GM04504 (cell line): ENCODE measurements around the gene RAD18.

Source experiments
- DNase-seq: peaks from one replicate; pipeline ENCODE4 v3.0.0-alpha.2; 2012; ENCODE audit warnings: low read depth

Gene RAD18

GRCh38 chr3:8864402-8865350 is 98.6 kb downstream of the RAD18 start:
- DNase-seq = no peak

GRCh38 chr3:8863891-8864290 is 99.4 kb downstream of the RAD18 start:
- no peak for DNase-seq

DNA sequence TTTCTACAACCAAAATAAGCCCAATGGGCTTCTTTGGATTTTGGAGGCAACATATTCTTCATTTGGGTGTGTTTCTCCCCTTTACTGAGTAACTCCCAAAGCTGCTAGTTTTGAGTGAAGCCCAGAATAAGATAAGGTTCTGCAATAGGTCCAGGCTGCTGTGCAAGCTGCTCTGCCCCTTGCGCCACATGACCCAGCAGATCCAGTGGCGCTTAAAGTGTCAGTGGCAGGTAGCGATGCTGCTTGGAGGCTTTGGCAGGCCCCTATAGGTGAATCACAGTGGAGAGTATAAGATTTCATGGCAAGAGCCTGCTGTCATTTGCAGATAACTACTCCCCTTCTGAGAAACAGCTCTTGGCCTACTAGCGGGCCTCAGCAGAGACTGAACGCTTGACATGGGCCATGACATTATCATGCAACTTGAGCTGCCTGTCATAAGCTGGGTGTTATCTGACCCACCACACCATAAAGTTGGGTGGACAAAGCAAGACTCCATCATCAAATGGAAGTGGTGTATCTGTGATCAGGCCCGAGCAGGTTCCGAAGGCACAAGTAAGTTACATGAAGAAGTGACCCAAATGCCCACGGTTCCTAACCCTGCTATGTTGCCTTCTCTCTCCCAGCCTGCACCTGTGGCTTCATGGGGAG is 105.4 kb downstream of the RAD18 start:
- DNase-seq = no peak

DNA sequence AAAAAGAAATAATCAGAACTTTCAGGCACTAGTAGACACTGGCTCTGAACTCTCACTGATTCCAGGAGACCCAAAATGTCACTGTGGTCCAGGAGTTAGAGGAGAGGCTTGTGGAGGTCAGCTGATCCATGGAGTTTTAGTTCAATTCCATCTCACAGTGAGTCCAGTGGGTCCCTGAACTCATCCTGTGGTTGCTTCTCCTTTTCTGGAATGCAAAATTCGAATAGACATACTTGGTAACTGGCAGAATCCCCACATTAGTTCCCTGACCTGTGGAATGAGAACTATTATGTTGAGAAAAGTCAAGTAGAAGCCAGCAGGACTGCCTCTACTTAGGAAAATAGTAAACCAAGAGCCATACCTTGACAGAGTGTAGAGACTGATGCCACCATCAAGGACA is 106.6 kb downstream of the RAD18 start:
- DNase-seq = peak; percentile 42

DNA sequence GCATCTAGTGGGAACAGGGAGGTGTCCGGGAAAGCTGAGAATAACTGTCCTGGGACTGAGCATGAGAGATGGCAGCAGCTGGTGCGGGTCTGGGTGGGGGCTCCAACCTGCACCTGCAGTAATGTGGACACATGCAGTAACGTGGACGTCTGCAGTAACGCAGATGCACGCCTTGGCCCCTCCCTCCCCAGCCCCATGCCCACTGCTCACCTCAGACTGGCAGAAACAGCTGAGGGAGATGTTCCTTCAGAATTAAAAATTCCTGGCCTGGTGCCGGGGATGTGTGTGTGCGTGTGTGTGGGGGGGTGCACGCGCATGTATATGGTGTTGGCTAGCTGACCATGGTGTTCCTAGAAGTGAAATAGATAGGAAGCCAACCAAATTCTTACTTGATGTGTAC is 107.2 kb downstream of the RAD18 start:
- DNase-seq = no peak

DNA sequence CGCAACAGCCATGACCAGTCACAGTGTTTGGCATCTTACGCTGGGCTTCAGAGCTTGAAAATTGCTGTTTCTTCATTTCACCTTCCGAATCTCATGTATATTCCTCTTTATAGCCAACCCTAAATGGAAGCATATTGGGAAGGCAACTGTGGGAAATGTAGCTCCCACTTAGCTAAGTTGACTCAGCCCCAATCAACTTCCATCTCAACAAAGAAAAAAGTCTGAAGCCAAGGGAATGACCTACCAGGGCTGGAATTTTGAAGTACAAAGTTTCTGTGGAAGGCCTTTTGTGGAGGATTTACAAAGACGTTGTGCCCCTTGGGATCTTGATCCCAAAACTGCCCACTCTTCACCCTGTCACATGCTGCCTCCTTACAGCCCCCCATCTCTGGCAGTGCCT is 108.6 kb downstream of the RAD18 start:
- DNase-seq = peak; percentile 39

GRCh38 chr3:8853081-8853480 is 110.2 kb downstream of the RAD18 start:
- no peak for DNase-seq

DNA sequence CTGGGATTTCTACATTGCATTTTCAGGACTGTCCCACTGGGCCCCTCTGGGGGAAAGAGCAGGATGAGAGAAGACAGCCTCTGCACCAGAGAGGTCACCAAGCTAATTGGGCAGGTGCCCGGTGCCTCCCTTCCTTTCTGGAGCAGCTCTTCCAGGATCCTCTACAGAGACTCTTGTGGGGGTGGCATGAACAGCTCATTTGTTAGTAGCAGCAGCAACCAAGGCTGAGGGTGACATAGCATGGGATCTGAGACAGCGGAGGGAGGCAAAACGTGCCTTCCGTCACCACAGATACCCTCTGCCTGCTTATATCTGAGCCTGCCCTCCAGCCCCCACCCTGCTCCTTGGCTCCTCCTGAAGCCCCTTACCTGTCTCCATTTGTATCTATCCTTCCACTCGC is 110.8 kb downstream of the RAD18 start:
- DNase-seq = no peak

DNA sequence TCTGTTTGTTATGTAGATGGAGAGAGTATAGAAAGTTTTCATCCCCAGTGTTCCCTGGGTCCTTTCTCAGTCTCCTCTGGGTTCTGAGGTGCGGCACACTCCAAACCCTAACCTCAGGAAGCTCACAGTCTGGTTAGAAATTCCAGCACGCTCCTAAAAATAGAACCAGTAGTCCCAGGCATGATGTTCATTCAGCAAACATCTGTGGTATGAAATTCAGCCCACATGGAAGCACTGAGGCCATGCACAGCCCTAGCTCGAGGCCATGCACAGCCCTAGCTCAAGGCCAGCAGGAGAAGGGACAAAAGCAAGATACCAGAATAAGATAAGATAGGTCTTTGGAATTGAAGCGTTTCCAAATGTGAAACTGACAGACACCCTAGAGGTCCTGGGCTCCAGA is 111.6 kb downstream of the RAD18 start:
- peak; percentile 82 for DNase-seq

- no peak for DNase-seq
These were observed 114.6 kb downstream of the RAD18 start for GRCh38 chr3:8848696-8849131.

GRCh38 chr3:8847317-8847716 is 116.0 kb downstream of the RAD18 start:
- DNase-seq = no peak

DNA sequence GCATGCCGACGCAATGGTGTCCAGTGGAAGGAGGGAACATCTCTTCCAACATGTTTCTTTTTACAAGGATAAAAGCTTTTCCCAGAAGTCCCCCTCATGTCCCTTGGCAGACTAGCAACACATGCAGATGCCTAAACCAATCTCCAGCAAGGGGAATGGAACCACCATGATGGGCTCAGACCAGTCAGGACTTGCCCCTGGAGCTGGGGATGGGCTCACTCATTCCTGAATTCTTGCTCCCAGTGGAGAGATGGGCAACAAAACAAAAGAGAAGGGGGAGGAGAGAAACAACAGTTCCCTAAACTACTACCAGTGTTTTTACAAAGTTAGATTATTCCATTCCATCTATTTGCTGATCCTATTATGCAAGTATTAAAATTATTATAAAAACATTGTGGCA is 117.1 kb downstream of the RAD18 start:
- DNase-seq = no peak

GRCh38 chr3:8845641-8846040 is 117.6 kb downstream of the RAD18 start:
- no peak for DNase-seq

- DNase-seq = no peak
These were observed 119.9 kb downstream of the RAD18 start for GRCh38 chr3:8843347-8843746.

DNA sequence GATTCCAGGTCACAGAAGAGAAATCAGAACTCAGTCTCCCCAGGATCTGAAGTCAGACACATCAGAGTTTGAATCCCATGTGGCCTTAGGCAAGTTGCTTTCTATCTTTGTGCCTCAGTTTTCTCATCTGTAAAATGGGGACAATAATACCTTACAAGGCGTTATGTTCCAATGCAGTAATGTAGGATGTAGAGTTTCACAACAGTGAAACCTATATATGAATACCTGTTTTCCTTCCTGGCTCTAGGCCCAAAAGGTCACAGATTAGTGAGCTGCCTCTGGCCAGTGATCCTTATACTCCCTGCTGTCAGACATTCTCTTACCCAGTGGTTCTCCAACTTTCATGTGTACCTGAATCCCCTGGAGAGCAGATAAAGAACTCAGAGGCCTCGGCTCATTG is 121.0 kb downstream of the RAD18 start:
- no peak for DNase-seq

DNA sequence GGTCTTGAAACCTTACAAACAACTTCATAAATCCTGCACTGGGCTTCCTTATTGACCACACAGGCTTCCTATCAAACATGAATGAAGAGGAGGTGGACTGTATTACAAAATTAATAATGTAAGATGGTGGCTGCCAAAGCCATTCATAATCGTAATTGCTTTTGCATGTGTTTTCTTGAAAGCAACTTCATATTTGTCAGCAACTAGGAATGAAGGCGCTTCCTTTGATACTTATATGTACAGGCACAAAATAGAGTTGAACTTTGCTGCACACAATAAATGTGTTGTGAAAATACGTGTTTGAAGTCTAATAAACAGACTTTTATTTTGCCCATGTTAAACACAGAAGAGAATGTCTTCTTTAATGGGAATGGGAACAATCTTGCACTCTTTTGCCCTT is 121.8 kb downstream of the RAD18 start:
- no peak for DNase-seq

GRCh38 chr3:8840556-8840955 is 122.7 kb downstream of the RAD18 start:
- DNase-seq = no peak

- no peak for DNase-seq
These were observed 123.5 kb downstream of the RAD18 start for GRCh38 chr3:8839607-8840325.

- DNase-seq = no peak
These were observed 124.4 kb downstream of the RAD18 start for GRCh38 chr3:8838765-8839423.

GRCh38 chr3:8838234-8838633 is 125.0 kb downstream of the RAD18 start:
- DNase-seq = no peak

DNA sequence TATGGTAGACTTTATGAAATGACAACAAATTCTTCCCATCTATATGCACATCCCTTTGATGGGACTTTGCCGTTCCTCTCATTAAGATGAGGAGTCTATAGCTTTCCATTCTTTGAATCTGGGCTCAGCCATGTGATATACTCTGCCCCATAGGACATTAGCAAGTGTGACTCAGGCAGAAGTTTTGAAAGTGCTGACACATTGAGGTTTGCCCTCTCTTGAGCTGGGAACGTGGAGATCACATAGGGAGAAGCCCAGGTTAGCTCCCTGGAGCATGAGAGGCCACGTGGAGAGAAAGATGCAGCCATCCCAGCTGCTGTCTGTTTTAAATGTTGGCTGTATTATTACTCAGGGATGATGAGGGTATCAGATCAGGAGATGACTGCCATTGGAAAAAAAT is 126.1 kb downstream of the RAD18 start:
- peak; percentile 65 for DNase-seq

- DNase-seq = no peak
These were observed 127.2 kb downstream of the RAD18 start for GRCh38 chr3:8836096-8836495.
